HG02852 (cell line): ENCODE measurements around the gene BEAN1.

ENCODE experiments used
- ATAC-seq: cut with Tn5 transposase; IDR thresholded peaks from one replicate; pipeline ENCODE4 v1.9.1; 2021; ENCODE audit warnings: mild to moderate bottlenecking, moderate library complexity; ENCODE audit not compliant: unreplicated experiment

BEAN1 gene

DNA sequence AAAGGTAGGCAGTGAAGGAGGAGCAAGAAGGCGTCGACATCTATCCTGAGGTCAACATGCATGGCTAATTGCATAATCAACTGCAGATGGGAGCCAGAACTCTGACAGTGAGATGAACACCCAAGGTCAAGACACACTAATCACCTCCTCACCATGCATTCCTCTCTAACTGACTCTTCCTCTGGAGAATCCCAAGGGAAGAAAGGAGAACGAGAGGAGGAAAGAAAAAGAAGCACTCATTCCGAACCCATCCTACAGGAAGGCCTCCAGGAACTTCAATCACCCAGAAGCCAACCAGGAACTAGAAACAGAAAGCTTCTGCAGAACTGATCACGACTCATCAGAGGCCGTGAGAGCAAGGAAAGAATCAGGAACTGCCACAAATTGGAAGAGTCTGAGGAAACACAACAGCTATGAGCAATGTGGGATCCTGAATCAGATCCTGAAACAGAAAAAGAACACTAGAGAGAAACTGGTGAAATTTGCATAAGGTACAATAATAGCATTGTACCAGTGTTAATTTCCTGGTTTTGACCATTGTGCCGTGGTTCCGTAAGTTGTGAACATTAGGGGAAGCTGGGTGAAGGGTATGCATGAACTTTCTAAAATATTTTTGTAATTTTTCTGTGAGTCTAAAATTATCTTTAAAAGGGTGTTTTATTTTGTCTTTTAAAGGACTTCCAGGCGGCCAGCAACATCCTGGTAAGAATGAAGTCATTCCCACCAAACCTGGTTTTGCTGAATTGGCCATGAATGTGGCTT is 10.0 kb upstream of the BEAN1 start:
- no peak for ATAC-seq

DNA sequence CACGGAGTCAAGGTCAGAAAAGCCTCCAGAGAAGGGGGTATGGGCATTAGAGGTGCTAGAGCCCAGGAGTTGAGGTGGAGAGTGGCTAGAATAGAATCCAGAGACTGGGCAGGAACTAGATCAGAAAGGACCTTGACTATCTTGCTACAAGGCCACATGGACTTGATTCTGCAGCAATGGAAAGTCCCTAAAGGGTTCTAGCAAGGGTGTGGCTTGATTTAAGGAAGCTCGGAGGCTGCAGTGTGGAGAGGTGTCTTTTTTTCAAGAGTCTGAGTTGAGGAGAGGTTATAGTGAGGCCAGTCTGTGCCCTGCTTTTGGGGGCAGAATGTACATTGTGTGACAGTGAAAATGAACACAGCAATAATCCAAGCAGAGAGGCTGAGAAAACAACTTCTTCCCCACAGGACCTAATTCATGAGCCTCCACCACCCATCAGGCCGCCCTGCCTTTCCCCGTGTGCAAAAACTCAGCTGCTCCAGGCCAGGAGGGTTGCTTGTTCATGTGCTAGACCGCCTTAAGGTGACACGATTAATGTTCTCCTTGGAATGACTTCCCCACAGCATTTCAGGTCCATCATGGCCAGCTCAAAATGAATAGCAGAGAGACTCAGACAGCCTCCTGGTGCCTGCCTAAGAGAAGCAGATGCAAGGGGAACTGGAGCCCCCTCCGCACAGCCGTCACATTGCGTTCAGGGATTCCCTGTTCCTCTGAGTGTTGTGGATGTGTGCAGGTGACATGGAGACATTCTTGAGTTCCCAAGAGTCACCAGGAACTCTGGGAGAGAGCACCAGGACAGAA is 8.7 kb upstream of the BEAN1 start:
- no peak for ATAC-seq

DNA sequence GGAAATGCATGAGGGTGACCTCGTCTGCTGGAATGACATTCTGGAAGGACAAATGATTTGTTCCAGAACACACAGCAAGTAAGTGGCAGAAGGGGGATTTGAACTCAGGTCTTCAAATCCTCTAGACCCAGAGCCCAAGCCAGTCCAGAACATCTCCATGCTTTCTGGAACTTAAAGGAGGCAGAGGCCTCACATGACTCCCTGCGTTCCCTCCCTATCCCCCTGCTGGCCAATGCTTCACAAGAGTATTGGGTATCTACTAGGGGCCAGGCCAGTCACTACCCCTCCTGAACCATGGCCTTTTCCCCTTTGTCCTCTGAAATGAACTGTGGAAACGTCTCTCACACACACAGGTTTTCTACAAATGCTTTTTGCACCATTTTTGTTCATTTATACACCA is 7.6 kb upstream of the BEAN1 start:
- no peak for ATAC-seq

DNA sequence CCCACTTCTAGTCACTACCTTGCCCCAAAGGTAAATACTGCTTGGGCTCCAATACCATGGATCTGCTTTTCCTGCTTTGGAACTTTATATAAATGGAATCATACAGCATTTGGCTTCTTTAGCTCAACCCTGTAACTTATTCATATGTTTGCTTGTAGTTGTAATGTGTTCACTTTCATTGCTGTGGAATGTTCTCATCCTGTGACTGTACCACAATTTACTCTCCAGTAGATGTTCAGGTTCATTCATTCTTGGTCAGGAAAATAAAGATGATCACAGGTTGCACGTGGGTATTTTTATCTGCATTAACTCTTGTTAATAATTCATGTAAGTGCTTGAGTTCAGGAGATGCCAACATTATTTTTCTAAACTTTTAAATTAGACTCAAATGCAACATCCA is 6.7 kb upstream of the BEAN1 start:
- no peak for ATAC-seq

DNA sequence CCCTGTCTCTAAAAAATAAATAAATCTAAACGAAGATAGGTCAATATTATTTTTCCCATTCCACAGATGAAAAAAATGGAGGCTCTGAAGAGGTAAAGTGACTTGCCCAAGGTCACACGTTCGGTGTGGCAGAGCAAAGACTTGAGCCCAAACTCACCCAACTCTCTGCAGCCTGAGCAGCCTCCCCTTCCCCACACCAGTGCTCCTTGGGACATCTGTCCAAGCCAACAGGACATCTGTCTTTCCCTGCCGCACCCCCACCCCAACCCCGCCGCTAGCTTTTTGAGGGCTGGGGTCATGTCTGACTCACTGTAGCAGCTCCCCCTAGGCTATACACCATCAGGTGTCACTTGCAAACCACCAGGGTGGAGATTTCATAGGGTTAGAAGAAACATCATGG is 5.2 kb upstream of the BEAN1 start:
- ATAC-seq, result no peak

DNA sequence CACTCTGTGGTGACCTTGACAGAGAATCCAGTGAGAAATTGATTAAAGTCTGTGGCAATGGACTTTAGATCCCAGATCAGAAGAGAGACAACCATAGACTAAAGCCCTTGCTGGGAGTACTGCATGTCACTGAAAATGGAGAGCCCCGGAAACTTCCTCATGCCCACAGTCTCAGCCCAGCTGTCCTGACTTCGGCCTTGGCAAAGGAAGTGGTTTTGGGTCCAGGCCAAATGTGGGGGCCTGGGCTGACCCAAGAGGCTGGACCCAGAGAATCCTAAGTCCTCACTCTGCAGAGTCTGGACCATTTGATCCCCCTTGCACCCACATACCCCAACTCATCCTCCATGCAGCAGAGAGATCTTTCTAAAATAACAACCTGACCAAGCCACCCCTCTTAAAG is 4.7 kb upstream of the BEAN1 start:
- no peak for ATAC-seq

DNA sequence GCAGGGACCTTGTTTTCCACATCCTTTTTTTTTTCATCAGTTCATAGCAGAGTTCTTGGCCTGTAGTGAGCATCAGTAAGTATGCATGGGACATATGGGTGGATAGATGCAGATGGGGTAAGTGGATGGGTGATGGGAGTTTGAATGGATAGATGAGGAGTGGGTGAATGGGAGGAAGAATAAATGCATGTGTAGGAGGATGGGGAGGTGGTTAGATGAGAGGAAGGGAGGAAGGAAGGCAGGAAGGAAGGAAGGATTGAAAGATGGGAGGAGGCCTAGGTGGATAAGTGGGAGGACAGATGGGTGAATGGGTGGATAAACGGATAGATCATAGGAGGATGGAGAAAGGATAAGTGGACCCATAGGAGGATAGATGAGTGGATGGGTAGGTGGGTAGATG is 3.9 kb upstream of the BEAN1 start:
- ATAC-seq, result no peak

DNA sequence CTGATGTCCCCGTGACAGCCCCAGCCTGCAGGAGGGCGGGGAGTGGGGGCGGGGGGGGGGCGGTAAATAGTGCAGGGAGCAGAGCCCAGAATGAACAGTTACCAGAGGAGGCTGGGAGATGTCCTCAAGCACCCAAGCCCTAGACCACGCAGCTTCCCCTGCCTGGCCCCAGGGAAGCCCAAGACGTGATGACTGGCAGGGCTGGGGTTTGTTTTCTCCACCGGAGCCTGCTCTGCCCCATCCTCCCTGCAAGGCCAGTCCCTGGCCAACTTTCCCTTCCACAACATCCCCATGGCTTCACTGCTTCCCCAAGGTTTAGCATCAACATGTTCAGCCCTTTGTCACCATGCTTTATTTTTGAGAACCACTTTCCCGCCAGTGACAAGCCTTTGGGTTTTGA is 1.4 kb upstream of the BEAN1 start:
- ATAC-seq, result no peak

DNA sequence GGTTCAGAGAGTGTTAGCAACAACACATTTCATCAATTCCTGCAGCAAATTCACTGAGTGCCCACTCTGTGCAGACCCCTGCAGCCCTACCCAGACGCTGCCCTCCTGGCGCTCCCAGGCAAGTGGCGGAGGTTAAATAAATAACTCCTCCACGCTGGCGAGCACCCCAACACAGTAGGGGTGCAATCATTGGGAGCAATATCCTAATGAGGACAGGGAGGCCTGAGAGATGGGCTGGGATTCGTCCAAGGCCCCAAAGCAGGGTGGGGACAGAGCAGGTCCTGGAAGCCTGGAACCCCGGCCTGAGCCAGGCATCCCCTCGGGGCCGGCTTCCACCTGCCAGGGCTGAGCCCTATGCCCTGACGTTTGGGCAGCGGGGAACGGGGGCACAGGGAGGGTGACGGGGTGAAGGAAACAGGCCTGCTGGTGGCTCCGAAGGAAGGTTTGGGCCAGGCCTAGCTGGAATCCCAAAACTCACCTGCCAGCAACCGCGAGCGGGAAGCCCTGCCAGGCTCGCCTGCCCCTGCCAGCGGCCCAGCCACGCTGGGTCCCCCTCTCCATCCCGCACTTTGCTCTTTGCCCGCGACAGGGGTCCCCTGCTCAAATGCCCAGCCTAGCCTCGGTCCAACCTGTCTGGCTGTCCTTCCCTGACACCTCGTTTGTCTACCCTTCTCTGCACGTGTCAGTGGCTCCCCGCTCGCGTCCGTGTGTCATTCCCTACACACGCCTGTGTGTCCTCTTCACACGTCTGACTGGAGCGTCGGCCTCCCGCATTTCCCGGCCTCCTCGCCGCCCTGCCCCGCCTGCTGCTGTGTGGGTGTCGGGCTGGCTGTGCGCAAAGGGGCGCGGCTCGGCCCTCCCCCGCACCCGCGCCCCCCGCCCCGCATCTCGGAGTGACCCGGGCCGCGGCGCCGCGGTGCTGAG is 721 bp upstream of the BEAN1 start:
- no peak for ATAC-seq

DNA sequence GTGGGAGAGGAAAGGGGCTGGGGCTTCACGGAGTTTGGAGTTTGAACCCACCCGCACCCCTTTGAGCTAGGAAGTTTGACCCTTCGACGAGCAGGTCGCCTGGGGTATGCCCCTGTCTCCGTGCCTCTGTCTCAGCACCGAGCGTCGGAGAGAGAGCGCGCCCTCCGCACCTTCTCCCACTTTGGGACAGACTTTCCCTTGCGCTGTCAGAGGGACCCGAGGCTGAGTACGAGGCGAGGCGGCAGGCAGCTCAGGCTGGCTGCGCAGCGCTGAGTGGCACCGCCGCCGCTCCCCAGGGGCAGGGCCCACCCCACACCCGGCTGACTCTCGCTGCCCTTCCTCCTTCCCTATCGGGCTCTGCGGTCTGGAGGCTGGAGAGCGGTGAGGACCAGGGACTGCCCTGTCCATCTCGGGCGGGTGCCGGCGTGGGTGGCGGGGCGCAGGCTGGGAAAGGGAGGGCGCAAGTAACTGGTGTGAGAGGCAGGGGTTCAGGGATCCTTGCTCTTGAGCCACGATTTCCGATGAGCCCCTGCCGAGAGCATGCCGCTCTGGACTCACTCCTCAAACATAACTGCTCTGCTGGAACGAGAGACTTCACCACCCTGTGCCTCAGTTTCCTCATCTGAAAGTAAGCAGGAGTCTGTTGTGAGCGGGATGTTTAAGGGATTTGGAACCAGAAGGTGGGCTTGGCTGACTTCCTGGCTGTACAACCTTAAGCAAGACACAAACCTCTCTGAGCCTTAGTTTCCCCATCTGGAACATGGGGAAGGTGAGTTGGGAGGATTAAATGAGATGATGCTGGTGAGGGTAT is 981 bp downstream of the BEAN1 start:
- ATAC-seq, result no peak

DNA sequence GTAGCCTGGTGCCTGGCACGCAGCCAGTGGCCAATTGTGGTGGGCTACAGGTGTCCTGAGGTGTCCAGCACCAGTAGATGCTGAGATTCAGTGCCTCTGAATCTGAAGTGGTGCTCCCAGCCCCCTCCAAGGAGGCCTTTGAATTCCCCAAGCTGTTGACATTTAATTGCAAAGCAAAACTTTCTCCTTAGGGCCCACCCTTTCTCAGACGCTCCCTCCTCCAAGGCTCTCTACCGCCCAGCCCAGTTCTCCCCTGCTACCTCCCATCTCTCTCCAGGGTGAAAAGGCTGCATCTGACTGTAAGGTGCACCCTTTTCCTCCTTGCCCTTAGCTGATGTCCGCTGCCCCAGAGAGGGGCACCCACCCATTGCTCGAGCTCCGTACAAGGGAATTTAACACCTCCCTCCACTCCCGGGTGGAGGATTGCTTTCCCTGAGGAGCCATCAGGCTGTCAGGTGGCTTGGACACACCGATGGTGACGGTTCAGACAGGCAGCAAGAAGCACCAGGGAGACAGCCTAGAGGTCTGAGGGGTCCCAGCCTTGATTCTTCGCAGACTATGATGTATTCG is 1.7 kb downstream of the BEAN1 start:
- ATAC-seq, result no peak

DNA sequence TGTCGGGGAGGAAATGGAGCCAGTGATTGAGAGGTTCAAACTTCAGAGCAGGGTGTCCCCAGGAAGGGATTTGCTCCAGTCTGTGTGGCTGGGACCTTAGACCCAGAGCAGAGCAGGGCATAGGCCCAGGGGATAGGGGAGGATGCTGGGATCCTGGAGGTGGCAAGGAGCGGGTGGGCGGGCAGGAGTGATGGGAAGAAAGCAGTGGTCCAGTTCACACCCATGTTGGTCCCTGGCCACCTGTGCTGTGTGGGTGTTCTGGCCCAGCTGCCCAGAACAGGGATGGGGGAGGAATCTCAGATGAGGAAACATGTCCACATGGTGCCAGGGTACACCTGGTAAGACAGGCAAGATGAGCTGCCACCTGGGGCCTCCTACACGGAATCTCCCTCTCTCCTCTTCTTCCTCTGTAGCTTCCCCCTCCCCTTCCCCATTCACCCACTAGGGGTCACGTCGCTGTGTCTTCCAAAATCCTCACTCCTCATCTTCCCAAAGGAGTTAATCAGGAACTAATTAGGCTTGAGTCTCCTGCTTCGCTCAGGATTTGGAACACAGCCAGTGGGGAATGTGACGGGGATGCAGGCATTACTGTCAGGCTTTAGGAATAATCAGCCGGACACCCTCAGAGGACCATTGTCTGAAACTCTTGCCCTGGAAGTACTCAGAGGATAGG is 2.3 kb downstream of the BEAN1 start:
- no peak for ATAC-seq

DNA sequence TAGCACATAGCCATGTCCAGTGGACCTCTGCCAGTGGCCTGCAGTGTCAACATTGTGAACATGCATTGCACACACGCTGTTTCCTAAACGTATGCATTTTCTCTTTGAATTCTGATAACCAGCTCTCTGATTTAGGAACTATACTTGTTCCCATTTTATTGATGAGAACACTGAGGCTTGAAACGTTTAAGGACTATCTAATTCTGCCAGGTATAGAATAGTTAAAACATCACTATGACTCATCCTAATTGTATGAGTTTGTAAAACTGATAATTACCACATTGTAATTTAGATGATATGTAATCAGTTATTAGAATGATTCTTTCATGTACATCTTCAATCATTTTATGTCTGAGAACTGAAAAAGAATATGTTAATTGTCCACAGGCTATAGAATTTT is 3.1 kb downstream of the BEAN1 start:
- ATAC-seq, result no peak

DNA sequence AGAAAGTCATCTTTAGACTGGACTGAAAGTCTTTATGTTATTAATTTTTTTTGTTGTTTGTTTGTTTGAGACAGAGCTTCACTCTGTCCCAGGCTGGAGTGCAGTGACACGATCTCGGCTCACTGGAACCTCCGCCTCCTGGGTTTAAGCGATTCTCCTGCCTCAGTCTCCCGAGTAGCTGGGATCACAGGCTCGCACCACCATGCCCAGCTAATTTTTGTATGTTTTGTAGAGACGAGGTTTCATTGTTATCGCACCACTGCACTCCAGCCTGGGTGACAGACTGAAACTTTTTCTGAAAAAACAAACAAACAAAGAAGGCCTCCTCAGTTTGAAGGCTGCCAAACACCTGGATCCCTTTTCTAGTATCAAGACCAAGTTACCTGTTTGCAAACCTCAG is 4.7 kb downstream of the BEAN1 start:
- ATAC-seq, result no peak

DNA sequence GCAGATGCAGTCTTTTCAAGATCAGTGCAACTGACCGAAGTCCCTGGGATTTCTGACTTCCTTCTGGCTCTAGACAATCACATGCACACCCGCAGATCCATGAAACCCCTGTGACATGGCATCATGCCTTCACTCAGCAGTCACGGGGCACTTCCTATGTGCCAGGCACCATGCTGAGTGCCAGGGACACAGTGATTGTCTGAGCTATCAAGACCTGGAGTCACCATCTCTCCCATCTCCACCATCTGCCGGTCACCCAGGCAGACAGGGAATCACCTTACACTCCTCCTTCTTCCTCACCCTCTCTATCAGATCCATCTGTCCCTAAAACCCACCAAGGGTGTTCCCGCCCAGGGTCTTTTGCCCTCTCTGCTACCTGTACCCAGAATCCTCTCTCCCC is 5.3 kb downstream of the BEAN1 start:
- no peak for ATAC-seq

DNA sequence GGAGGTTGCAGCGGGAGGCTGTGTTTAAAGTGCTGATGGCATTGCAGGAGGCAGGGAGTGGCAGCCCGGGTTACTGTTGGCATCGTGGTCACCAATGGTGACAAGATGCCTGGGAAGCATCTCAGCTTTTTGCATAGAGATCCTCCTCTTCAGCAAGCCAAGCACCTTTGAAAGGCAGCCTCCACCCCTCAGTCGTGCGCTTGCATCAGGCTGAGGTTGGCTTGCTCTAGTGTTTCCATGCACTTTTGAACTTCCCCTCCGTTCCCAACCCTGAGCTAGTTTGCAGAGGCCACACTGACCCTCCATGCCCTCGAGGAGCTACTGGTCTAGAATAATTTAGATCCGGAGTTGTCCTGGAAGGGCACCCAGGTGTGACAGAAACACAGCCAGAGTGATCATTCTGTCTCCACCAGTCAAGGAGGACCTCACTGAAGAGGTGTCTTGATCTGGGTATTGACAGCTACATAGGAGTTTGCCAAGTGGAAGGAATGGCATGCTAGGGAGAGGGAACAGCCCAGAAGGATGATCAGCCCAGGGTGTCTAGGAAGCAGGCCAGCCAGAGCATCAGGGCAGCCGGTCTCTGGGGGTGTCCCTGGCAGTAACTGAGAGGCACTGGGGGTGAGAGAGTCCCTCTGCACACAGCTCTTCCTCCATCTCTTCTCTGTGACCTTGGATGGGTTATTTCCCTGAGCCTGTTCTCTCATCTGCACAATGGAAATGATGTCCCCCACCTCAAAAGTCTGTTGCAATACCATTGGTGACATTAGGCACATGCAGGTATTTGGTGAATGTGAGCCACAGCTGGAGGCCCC is 7.7 kb downstream of the BEAN1 start:
- ATAC-seq, result no peak

DNA sequence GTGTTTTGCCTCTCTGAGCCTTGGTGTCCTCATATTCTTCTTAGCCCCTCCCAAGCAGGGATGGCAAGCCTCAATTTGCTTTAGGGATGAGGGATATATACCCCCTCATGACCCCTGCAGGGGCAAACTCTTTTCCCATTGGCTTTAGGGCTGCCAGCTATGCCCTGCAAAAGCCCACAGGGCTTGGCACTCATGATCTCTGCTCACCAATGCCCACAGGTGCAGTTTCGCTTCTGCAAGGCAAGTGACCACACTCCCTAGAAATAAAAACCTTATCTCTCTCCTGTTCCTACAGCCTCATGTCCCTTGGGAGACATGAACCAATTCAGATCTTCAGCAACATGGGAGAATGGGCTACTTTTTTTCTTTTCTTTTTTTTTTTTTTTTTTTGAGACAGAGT is 8.8 kb downstream of the BEAN1 start:
- no peak for ATAC-seq

DNA sequence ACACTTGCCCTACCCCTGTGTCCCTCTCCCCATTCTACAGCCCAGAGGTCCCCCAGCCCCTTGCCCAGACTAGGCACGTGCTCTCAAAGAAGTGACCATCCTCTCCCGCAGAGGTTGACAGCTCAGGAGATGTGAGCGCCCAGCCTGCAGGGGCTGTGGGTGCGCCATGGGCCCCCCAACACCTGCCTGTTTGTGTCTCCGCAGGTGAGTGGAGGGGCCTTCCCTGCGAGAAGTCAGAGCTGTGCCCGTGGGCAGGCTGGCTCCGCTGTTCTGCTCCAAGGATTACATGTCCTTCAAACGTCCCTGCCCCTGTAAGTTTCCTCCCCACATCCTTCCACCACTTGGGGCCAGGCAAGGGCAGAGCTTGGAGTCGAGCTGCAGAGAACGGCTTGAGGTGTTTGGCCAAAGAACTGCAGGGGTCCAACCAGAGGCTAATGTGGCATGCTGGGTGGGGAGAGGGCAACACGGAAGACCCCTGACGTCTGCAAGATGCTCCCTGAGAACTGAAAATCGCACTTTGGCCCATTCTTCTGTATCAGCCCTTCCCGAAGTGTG is 10.4 kb downstream of the BEAN1 start:
- ATAC-seq, result no peak

DNA sequence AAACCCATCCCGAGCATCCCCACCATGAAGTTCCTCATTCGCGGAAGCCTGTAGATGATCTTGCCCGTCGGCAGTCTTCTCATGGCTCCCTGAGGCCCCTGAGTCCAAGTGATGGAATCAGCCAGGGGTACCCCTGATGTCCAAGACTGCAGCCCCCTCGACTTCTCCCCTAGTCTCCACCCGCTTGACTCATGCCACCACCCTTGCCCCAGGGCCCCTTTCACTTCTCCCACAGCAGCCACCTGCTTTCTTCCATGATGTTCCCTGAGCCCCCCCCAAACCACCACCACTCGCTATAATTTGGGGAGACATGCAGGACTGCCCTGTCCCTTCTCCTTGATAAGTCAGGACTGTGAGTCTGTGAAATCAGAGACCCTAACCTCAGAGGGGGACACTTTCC is 11.4 kb downstream of the BEAN1 start:
- ATAC-seq, result no peak
